GM04504 (cell line): ENCODE results near the gene IRGC.
A peak's percentile ranks its signal among the peaks of the same experiment; 100 is the strongest.
"Not testable (repeated sequence)": the region's sequence is repeated elsewhere in the genome, so short reads cannot be mapped to it uniquely, and the experiment has no call there.

Source experiments
- DNase-seq: peaks from one replicate; pipeline ENCODE4 v3.0.0-alpha.2; 2012; ENCODE audit warnings: low read depth

The IRGC gene, protein sequence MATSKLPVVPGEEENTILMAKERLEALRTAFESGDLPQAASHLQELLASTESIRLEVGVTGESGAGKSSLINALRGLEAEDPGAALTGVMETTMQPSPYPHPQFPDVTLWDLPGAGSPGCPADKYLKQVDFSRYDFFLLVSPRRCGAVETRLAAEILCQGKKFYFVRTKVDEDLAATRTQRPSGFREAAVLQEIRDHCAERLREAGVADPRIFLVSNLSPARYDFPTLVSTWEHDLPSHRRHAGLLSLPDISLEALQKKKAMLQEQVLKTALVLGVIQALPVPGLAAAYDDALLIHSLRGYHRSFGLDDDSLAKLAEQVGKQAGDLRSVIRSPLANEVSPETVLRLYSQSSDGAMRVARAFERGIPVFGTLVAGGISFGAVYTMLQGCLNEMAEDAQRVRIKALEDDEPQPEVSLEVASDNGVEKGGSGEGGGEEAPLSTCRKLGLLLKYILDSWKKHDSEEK

DNA sequence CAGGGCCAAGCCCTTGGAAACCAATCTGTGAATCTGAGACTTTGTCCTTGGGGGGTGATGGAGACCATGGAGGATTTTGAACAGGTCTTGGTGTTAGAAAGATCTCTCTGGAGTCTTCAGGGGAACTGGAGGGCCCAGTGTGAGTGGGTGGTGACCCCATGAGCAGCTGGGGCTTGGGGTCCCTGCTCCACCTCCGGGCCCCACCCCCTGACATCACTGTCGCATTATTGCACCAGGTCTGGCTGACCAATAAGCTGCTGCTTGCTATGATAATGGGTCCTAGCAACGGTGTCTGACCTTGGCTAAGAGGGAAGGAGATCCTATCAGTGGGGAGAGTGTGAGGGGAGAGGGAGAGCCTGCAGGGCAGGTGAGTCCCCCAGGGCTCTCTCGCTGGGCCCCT, at the start of gene IRGC:
Gene IRGC (plus strand): TSS at position 301 of the 400 bp plus-strand sequence. CDS start 2,483 bp downstream, outside the sequence.
- DNase-seq, result no peak

DNA sequence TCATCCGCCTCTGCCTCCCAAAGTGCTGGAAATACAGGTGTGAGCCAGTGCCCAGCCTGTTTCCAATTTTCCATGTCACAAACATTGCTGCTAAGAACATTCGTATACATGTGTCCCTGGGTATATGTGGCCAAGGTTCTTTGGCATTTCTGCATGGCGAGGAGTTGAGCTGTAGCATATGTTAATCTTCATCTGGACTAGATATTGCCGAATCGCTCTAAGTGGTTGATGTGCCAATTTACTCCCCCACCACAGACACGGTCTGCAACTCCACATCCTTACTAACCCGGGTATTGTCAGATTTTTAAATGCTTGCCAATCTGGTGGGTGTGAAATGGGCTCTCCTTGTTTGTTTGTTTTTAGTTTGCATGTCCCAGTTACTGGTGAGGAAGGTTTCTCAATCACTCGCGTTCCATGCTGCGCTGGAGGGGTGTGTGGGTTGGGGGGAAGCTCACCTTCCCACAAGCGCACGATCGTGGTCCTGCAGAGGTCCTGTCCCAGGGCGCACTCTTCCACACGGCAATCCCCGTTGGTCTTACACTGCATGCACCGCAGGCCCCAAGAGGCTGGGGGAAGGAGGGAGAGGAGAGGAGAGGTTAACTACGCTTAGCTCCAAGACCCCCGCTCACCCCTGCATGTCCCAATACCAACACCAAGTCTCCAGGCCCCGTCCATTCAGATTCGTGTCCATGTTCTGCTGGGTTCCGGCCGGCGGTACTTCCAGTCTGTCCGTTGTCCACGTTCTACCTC, 48.6 kb upstream of the IRGC start:
- no peak for DNase-seq

DNA sequence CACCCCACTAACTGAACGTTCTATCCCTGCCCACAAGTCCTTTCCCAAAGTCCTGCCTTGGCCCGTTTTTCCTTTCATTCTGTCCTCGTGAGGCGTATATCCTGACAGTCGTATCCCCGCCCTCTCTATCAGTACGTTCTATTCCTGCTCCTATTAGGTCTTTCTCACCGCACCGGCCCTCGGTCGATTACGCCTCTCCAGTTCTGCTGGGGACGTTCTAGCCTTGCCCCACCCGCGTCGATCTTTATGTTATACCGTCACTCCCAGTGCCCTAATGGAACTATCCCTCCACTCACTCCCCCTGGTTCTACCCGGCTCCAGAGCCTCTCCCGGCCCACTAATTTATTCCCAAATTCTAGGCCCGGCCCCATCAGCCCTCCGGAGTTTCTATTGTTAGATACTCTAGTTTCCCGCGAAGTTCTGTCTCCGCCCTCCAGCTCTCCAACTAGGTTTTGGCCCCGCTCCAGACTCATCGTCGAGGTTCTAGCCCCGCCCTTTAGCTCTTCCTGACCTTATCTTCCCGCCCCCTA, 47.9 kb upstream of the IRGC start:
- no peak for DNase-seq

DNA sequence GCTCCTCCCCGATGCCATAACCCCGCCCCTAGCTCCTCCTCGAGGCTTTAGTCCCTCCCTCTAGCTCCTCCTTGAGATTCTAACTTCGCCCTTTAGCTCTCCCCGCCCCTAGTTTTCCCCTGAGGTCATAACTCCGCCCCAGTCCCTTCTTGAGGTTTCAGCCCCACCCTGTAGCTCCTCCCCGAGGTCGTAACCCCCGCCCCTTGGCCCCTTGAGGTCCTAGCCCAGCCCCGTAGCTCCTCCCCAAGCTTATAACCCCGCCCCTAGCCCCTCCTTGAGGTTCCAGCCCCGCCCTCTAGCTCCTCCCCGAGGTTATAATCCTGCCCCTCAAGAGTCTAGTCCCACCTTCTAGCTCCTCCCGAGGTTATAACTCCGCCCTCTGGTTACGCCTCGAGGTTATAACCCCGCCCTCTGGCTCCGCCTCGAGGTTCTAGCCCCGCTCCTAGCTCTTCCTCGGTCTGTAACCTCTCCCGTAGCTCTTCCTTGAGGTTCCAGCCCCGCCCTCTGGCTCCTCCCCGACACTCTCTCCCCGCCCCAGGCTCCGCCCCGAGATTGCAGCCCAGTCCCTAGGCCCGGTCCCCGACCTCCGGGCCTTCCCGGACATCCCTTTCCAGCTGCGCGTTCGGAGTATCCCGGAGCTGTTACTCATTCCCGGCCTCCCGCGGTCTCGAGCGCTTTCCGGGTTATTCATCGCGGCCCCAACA, 47.3 kb upstream of the IRGC start:
- DNase-seq, result peak; percentile 100

DNA sequence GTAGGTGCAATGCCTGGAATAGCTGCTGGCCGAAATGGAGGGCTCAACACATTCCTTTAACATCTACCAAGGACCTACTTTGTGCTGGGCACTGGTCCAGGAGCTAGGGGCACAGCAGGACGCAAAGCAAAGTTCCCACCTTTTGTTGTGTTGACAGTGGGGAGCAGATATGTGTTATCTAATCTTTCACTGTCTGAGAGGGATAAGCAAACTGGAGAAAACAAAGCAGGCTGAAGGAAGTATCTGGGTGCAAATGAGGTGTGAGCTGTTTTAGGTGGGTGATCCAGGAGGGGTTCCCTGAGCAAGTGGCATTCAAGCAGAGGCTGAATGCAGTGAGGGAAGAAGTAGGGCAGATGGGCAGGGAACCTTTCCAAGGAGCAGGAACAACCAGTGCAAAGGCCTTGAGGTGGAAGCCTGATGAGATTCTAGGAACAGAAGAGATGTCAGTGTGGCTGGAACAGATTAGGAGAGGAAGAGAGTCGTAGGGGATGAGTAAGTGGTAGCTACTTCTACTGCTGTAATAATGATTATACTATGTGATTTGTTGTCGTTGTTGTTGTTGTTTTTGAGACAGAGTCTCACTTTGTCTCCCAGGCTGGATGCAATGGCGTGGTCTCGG, 43.7 kb upstream of the IRGC start:
- DNase-seq, result no peak

DNA sequence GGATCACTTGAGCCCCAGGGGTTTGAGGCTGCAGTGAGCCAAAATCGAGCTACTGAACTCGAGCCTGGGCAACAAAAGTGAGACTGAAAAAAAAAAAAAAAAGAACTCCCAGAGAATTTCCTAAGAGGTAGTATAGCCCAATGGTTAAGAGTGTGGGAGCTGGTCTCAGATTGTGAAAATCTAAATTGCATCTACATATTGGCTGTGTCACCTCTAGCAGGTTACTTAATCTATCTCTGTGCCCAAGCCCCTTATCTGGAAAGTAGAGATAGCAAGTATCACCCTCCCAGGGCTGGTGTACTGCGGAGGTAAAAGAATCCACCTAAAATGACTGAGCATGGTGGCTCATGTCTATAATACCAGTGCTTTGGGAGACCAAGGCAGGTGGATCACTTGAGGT, 42.2 kb upstream of the IRGC start:
- DNase-seq, result no peak

DNA sequence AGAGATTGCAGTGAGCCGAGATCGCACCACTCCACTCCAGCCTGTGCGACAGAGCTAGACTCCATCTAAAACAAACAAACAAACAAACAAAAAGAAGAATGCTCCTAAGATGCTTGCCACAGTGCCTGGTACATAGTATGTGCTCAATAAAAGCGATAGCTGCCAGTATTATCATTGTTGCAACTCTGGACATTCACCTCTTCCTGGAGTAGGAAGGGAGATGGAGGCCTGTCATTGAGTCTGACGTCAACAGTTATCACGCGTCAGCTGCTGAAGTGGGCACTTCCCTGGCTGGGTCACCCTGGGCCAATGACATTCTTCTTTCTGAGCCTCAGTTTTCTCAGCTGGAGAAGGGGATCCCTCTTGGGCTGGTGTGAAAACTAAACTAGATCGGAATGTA, 41.7 kb upstream of the IRGC start:
- DNase-seq, result no peak

DNA sequence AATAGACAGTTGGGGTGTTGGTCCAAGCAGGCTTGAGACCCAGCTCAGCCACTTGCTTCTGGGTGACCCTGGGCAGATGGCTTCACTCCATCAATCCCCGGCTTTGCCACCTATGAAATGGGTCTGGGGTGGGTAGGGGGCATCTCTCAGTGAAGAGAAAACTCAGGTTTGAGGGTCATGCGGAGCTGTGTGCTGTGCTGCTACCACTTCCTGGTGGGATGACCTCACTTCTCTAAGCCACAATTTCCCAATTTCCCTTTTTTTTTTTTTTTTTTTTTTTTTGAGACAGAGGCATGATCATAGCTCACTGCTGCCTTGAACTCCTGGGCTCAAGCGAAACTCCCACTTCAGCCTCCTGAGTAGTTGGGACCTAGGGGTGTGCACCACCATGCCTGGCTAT, 41.3 kb upstream of the IRGC start:
- no peak for DNase-seq

DNA sequence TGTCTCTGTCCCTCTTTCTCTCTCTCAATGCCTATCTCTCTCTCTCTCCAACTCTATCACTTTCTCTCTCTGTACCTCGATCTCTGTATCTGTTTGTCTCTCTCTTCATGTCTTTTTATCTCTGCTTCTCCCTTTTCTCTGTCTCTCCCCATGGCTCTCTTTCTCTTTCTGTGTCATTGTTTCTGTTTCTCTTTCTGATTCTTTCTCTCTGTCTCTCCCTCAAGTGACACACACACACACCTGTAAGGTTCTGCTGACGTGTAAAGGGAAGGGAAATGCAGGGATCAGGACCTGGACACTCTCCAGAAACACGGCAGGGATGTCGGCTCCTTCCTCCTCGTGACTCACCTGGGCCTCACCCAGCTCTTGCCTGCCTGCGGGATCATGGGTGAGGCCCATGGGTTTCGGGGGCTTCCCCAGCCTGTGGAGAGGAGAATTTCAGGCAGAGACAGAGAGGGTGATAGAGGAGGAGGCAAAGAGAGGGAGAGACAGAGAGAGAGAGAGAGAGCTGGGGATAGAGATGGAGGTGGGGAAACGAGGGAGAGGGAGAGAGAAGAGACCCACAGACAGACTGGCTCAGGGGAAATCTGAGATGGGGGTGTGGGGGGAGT, 40.5 kb upstream of the IRGC start:
- no peak for DNase-seq

DNA sequence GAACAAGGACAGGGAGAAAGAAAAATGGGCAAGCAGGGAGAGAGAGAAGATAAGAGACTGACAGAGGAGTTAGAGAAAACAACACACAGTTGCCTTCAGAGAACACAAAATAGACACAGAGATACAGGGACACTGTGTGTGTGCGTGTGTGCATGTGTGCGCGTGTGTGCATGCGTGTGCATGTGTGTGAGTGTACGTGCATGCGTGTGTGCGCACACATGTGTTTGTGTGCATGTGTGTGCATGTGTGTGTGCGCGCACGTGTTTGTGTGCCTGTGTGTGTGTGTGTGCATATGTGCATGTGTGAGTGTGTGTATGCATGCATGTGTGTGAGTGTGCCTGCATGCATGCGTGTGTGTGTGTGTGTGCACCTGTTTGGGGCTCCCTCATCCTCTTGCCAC, 40.0 kb upstream of the IRGC start:
- DNase-seq, result no peak

DNA sequence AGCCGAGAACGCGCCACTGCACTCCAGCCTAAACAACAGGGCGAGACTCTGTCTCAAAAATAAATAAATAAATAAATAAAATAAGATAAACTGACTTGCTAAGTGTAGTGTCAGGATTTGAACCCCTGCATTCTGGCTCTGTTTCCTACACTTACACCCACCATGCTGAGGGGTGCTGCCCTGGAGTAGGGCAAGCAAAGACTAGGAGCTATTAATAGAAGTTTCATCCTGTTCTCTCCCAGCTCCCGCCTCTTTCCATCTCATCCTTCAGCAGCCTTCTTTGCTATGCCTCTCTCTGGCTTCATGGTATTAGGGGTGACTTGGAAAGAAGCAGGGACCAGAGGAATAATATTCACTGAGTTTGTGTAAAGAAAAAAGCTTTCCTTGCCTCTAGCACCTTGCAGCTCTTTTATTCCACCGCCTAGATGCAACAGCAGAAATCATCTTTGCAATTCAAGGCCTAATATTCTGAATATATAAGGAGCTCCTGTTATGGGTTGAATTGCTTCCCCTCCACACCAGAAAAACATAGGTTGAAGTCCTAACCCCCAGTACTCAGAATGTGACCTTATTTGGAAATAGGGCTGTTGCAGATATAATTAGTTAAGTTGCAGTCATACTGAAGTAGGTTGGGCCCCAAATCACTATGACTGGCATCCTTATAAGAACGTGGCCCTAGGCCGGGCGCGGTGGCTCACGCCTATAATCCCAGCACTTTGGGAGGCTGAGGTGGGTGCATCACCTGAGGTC, 37.2 kb upstream of the IRGC start:
- no peak for DNase-seq

DNA sequence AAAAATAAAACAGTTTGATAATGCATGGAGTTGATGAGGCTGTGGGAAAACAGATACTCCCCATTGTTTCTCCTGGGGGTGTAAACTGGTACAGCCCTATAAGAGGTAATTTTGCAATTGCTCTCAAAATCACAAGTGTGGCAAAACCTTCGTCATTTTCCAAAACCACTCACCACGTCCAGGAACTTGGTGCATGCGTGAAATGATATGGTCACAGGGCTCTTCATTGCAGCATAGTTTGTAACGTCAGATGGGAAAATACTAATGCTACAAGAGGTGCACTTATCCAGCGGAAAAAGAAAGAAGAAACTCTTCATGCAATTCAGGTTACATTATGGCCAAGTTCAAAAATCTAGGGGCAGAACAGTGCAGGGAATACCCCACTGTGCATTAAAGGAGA, 34.1 kb upstream of the IRGC start:
- DNase-seq, result no peak

DNA sequence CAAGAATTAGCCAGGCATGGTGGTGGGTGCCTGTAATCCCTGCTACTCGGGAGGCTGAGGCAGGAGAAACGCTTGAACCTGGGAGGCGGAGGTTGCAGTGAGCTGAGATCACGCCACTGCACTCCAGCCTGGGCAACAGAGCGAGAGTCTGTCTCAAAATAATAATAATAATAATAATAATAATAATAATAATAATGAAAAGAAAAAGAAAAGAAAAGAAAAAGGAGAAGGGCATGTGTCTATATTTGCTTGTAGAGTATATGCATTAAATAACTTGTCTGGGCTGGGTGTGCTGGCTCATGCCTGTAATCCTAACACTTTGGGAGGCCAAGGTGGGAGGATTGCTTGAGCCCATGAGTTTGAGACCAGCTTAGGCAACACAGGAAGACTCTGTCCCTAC, 33.6 kb upstream of the IRGC start:
- not testable (repeated sequence) for DNase-seq

DNA sequence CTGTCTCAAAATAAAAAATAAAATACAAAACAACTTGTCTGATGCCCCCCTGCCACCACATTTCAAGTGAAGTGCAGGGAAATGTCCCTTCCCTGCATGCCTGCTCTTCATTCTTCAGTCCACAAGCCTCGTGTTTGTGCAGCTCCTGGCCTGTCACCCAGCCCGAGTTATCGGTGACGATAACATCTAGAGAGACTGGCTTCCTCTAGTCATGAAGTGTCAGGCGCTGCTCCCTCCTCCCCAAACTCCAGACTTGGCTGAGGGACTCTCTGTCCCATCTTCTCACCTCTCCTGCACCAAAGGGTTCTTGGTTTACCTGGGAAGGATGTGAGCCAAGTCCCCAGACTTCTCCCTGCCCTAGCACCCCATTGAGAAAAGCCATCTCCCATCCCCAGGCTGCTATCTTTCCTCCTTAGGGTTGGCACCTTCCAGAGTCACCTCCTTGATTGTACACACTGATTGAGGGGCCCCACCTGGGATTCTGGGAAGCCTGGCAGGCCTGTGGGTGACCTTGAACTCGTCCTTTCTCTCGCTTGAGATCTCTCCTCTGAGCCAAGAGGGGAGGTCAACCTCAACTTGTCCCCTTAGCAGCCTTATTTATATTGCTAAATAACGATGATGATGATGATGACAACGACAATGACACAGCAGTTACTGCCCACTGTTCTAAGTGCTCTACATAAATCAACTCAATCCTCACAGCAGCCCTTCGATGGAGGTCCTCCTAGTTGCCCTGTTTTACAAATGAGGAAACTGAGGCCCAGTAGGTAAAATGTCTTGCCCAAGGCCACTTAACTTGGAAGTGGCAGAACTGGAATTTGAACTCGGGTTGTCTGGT, 32.8 kb upstream of the IRGC start:
- DNase-seq, result no peak

DNA sequence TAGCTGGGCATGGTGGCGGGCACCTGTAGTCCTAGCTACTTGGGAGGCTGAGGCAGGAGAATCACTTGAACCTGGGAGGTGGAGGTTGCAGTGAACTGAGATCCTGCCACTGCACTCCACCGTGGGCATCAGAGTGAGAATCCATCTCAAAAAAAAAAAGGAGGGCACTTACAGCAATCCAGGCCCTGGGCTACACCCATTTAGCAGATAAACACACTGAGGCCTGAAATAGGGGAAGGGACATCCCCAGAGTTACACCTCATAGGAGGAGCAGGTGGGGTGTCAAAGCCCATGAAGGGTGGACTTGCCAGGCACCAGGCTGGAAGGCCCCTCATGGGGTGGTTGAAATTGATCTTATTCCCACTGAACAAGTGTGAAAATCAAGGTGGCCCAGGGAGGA, 32.0 kb upstream of the IRGC start:
- DNase-seq, result no peak

DNA sequence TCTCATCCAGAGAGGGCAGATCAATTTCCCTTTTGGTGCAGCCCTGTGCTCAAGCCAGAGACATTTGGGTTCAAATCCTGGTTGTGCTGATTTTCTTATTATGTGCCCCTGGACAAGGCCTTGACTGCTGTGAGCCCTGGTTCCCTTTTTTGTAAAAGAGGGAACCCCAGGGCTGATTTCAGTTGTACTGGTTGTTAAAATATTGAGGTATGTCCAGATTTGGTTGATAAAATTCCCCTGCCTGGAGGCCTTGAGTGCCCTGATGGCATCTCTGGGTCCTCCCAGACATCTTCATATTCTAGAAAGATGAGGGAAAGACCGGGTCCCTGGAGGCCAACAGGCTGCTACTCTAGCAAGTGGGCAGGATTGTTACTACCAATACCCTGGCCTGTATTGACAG, 31.6 kb upstream of the IRGC start:
- no peak for DNase-seq

DNA sequence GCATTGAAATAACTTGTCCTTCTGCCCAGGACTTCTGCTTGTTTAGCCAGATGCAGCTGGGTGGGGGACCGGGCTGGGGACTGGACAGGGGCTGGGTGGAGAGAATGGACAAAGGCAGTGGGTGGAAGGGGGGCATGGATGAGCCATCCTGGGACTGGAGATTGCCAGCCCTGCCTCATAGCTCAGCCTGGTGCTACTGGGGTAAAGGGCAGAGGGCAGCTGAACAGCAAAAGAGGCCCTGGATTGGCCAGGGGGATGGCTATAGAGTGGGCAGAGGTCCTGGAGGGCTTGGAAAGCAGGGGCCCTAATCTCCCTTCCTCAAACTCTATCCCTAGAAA, 28.2 kb upstream of the IRGC start:
- no peak for DNase-seq

DNA sequence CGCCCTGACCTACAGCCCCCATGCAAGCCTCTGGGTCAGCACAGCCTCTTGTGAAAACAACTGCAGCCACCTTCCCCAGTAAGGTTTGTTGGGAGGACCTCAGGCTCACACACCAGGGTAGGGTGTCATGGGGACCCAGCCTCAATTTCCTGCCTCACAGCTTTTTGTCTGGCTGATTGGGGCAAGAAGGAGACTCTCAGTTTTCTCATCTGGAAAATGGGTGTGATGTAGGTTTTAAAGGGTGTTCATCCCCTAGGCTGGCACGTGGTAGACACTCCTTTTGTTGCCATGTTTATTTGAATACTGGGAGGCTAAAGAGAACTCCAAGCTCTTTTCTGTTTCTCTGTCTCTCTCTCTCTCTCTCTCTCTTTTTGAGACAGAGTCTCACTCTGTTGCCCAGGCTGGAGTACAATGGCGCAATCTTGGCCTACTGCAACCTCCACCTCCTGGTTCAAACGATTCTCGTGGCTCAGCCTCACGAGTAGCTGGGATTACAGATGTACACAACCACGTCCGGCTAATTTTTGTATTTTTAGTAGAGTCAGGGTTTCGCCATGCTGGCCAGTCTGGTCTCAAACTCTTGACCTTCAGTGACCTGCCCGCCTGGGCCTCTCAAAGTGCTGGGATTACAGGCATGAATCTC, 27.7 kb upstream of the IRGC start:
- DNase-seq, result no peak

DNA sequence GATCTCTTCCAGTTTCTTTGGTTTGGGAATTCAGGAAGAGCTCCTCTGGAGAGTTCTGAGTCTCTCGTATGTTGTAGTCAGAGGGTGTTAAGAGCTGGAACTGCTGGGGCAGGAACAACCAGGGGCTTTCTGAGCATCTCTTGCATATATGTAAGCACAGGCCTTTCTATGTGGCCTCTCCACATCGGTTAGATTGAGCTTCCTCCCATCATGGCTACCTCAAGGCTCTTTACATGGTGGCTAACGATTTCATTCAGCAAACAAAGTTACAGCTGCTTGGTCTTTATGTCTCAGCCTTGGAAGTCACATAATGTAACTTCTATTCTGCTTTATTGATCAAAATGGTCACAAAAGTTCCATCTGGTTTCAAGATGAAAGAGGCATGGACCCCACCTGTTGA, 25.4 kb upstream of the IRGC start:
- DNase-seq, result no peak

DNA sequence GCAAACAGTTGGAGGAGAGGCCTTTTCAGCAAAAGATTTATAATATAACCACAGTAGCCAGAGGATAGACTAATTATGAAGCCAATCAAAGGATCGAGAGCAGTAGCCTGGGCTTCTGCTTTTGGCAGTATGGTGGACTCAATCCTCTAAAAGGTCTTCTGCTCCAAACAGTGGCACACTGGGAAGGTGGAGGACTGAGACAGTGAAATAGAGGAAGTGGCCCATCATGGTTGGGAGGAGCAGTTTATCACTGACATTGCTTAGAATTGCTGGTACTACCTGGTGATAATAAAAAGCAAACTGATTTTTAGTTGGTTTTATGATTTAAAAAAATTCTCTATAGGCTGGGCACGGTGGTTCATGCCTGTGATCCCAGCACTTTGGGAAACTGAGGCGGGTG, 25.0 kb upstream of the IRGC start:
- no peak for DNase-seq
